Fibroblast of the aortic adventitia (primary cell): Measurements from ENCODE around the gene LMCD1. TPM values are rescaled to one million over a fixed set of nuclear protein-coding genes. Genes with fewer than 3 reads are reported as not detected.

Source experiments
- DNase-seq: peaks from one replicate; pipeline ENCODE4 v3.0.0-alpha.2; 2010; ENCODE audit warnings: low read depth
- H3K4me3 ChIP-seq: 2 replicates; pipeline ENCODE4 v1.5.1; 2011; ENCODE audit warnings: low read depth, mild to moderate bottlenecking, control low read depth, low read length, moderate library complexity
- total RNA-seq: library from RNA; depleted of rRNA; stranded (reverse); fragments of >200 nt; gene quantifications from 2 replicates; pipeline ENCODE4 v1.2.3, GENCODE V29; 2012; ENCODE audit warnings: low replicate concordance
- TF ChIP-seq, protein P1 (sequence below): IDR thresholded peaks from 2 replicates; pipeline ENCODE4 v1.5.1; 2011; ENCODE audit warnings: mild to moderate bottlenecking, low read length, control low read depth, inconsistent platforms; ENCODE audit not compliant: insufficient read depth

LMCD1 gene
- total RNA-seq, 1 donor: 22.4 TPM

DNA sequence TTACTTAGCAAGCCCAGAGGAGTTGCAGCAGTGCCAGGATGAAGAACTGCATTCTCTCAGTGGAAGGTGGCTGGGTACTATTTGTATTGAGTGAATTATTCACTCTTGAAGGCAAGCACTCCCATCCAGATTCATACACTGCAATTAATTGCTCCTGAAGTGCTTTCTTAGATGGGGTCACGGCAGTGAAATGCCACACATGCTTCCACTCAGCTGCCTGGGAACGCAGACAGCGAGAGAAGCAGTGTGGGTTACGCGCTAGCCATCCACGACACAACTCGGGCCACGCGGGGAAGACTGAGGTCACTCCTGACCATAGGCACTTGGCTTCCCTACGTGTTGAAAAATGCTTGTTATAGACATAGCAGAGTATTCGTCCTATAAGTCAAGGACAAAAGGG is 30.8 kb upstream of the LMCD1 start:
- DNase-seq: no peak
- TF ChIP-seq, protein P1, sequence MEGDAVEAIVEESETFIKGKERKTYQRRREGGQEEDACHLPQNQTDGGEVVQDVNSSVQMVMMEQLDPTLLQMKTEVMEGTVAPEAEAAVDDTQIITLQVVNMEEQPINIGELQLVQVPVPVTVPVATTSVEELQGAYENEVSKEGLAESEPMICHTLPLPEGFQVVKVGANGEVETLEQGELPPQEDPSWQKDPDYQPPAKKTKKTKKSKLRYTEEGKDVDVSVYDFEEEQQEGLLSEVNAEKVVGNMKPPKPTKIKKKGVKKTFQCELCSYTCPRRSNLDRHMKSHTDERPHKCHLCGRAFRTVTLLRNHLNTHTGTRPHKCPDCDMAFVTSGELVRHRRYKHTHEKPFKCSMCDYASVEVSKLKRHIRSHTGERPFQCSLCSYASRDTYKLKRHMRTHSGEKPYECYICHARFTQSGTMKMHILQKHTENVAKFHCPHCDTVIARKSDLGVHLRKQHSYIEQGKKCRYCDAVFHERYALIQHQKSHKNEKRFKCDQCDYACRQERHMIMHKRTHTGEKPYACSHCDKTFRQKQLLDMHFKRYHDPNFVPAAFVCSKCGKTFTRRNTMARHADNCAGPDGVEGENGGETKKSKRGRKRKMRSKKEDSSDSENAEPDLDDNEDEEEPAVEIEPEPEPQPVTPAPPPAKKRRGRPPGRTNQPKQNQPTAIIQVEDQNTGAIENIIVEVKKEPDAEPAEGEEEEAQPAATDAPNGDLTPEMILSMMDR: no peak
- no peak overlapping the region for H3K4me3 ChIP-seq

DNA sequence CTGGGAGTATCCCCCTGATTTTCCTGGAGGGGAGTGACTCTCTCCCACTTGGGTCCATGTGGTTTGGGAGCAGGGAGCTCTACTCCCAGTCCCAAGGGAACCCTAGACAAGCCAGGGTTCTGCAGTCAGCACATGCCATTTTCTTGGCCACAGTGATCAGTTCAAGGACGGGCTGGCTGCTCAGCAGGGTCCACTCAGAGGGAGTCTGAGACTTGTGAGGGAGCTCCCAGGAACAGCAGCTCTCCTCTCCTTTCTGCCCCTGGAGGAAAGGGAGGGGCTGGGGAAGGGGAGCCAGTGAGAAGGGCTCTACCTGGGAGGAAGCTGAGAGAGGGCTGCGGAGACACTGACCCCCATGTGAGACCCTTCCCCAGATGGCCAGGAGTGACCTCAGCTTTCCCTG is 29.1 kb upstream of the LMCD1 start:
- no peak overlapping the region for H3K4me3 ChIP-seq
- TF ChIP-seq, protein P1: no peak
- DNase-seq: no peak

GRCh38 chr3:8473029-8473428 is 28.6 kb upstream of the LMCD1 start:
- TF ChIP-seq, protein P1: no peak
- DNase-seq: no peak
- no peak overlapping the region for H3K4me3 ChIP-seq

- no peak overlapping the region for H3K4me3 ChIP-seq
- DNase-seq: no peak
- TF ChIP-seq, protein P1: no peak
Observed at GRCh38 chr3:8473990-8474389, 27.6 kb upstream of the LMCD1 start.

- no peak for DNase-seq
- H3K4me3 ChIP-seq: no peak overlapping the region
- TF ChIP-seq, protein P1: no peak
Observed at GRCh38 chr3:8474991-8475390, 26.6 kb upstream of the LMCD1 start.

DNA sequence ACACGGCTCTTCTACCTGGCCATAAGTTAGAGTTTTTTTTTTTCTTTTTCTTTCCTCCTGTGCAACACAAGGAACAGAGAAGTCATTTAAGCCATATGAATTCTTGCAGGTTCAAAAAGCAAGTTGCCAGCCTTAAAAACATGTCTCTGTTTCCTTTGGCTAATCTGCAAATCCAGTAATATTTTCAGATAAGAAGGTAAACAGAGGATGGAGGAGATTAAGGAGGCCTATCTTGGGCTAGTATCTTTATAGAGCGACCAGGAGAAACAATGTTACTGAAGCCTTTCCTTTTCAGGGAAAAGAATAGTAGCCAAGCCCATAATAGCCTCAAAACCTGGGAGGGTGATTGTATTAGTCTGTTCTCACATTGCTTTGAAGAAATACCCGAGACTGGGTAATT is 20.9 kb upstream of the LMCD1 start:
- TF ChIP-seq, protein P1: no peak
- DNase-seq: no peak

GRCh38 chr3:8481380-8481779 is 20.2 kb upstream of the LMCD1 start:
- no peak overlapping the region for H3K4me3 ChIP-seq
- DNase-seq: peak; percentile 53
- TF ChIP-seq, protein P1: no peak

More for the DNA sequence above, 20.9 kb upstream of the LMCD1 start:
- H3K4me3 ChIP-seq: no peak overlapping the region
